Measurements from ENCODE around the gene GPHN. TPM values are rescaled to one million over a fixed set of nuclear protein-coding genes. Genes with fewer than 3 reads are reported as not detected.

GPHN gene
- total and polyA plus RNA-seq, 2 of the 8 experiments (the other 6 are each of a cell fraction or from before 2014, with no cell fraction given), result 6.0 to 16.0 TPM

DNA sequence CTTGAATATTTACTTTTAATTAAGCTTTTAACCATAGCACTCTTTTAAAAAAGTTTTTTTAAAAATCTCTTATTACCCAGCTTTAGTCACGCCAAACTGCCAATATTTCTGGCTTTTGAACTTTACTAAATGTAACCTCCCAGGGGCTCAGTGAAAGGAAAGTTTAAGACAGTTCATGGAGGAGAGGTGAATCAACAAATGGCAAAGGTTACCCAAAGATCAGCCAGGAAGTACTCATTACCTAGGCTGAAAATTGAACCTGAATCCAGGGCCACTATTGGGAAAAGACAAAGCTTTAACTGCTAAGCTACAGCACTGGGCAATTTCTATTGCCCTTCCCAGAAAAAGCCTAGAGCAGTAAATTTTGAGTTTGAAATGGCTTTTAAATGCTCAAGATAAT lies 282.2 kb downstream of the GPHN start:
- H2BK12ac ChIP-seq (ENCODE audit: low read depth, low read length), result no peak overlapping the region
- H3K4me1 ChIP-seq (replicated peaks in 1 of 4; ENCODE audit: control insufficient read depth in 3 of 4, insufficient read depth in 4 of 4, low read length in 3 of 4), result no peaks in the 10 kb centered on the region
- H4K20me1 ChIP-seq (replicated peaks in 1 of 2; ENCODE audit: control insufficient read depth in 1 of 2, insufficient read depth in 2 of 2, low read length in 2 of 2), result no peaks in the 10 kb centered on the region
- H4K91ac ChIP-seq (replicated peaks; ENCODE audit: insufficient read length, low read length), result no peak overlapping the region
- no peaks in the 10 kb centered on the region for H3K27me3 ChIP-seq (replicated peaks in 1 of 4; ENCODE audit: control insufficient read depth in 3 of 4, extremely low read depth in 1 of 4, insufficient read depth in 3 of 4, low read length in 3 of 4)
- no peak overlapping the region for H3K4ac ChIP-seq (replicated peaks; ENCODE audit: insufficient read length, low read depth, low read length)
- H4K5ac ChIP-seq (ENCODE audit: insufficient read length, low read depth, low read length), result no peak overlapping the region
- no peaks in the 10 kb centered on the region for H3K23me2 ChIP-seq (ENCODE audit: low read depth, low read length)
- H3K23ac ChIP-seq (ENCODE audit: insufficient read length), result no peak overlapping the region
- no peak overlapping the region for H2BK5ac ChIP-seq (ENCODE audit: low read depth, low read length)
- no peak overlapping the region for H2BK120ac ChIP-seq (replicated peaks; ENCODE audit: low read depth, low read length)
- H2AFZ ChIP-seq (ENCODE audit: low read length), result no peak overlapping the region
- no peak overlapping the region for H4K8ac ChIP-seq (ENCODE audit: extremely low read depth, insufficient read depth, low read length)
- H3K79me2 ChIP-seq (ENCODE audit: control insufficient read depth in 1 of 2, insufficient read depth in 2 of 2, low read length in 2 of 2), result no peaks in the 10 kb centered on the region
- H3K79me1 ChIP-seq (ENCODE audit: low read depth, low read length), result no peaks in the 10 kb centered on the region
- no peak overlapping the region for H2BK15ac ChIP-seq (ENCODE audit: low read length)
- H2AK5ac ChIP-seq (ENCODE audit: low read depth, low read length), result no peak overlapping the region
- DNase-seq (ENCODE audit: low read depth in 1 of 2, low spot score in 2 of 2), result no peak
- H2BK20ac ChIP-seq (ENCODE audit: low read length), result no peak overlapping the region
- no peak overlapping the region for H3K14ac ChIP-seq (ENCODE audit: insufficient read length)
- H3K4me2 ChIP-seq (ENCODE audit: insufficient read depth in 1 of 2, low read depth in 2 of 2, low read length in 2 of 2), result no peak overlapping the region
- no peak overlapping the region for H3K9ac ChIP-seq (replicated peaks in 1 of 4; ENCODE audit: extremely low read depth in 1 of 4, low read depth in 3 of 4, low read length in 3 of 4)
- POLR2A ChIA-PET (ENCODE audit: partially characterized antibody), result no interaction called here
- no peaks in the 10 kb centered on the region for H3K36me3 ChIP-seq (ENCODE audit: control insufficient read depth in 2 of 4, insufficient read depth in 4 of 4, low read length in 3 of 4)
- H3K27ac ChIP-seq (ENCODE audit: low read depth, low read length), result no peak overlapping the region
- peaks cover 14 to 17% of the 10 kb centered on the region in 2 experiments; a peak in 3 of 4 replicates for H3K9me3 ChIP-seq (ENCODE audit: insufficient read depth in 2 of 2, low read depth in 1 of 2, low read length in 1 of 2)
- WGBS, 2 experiments (ENCODE audit: extremely low coverage in 1 of 2, insufficient coverage in 1 of 2, insufficient read length in 1 of 2, insufficient replicate concordance in 2 of 2, low coverage in 1 of 2, low lambda C conversion rate in 2 of 2, missing lambda C conversion rate in 1 of 2), result 100% methylated on average over 1 of the region's 1 CpG; no CpG with 5 or more reads in 1 of the 2 experiments
- FAIRE-seq, result no peak
- no peak overlapping the region for H3K4me3 ChIP-seq (ENCODE audit: extremely low read depth in 1 of 4, insufficient read depth in 2 of 4, low read depth in 3 of 4, low read length in 4 of 4)
- no peak overlapping the region for H3K56ac ChIP-seq (replicated peaks; ENCODE audit: insufficient read length, low read depth, low read length)
- no peak overlapping the region for H3K18ac ChIP-seq (ENCODE audit: extremely low read depth, low read length)
- CTCF ChIA-PET (ENCODE audit: partially characterized antibody), result no interaction called here
- TF ChIP-seq SP2 (IDR thresholded peaks at IDR 0.05; ENCODE audit: low read length) (no peak), ZNF274 (IDR thresholded peaks at IDR 0.05; ENCODE audit: borderline replicate concordance, extremely low read depth, low read length) (no peak), BACH1 (IDR thresholded peaks at IDR 0.05; ENCODE audit: low read length) (no peak), PHF8 (conservative IDR thresholded peaks at IDR 0.05; ENCODE audit: low read depth, low read length) (no peak), GABPA (IDR thresholded peaks at IDR 0.05; ENCODE audit: borderline replicate concordance, insufficient read depth, low read length) (no peak), EP300 (IDR thresholded peaks at IDR 0.05; ENCODE audit: borderline replicate concordance in 1 of 2, low read depth in 2 of 2, low read length in 2 of 2) (no peak), NANOG (IDR thresholded peaks at IDR 0.05; ENCODE audit: insufficient read depth, low read depth, low read length, poor library complexity, severe bottlenecking) (no peak), POLR2AphosphoS5 (IDR thresholded peaks at IDR 0.05; ENCODE audit: low read depth, low read length) (no peak), CBX5 (IDR thresholded peaks at IDR 0.05; ENCODE audit: low read depth, low read length) (no peak), KDM4A (IDR thresholded peaks at IDR 0.05; ENCODE audit: low read depth, low read length, severe bottlenecking) (no peak), BCL11A (IDR thresholded peaks at IDR 0.05; ENCODE audit: low read depth in 2 of 2, low read length in 2 of 2) (no peak), TAF7 (optimal IDR thresholded peaks at IDR 0.05; ENCODE audit: borderline replicate concordance, low read depth, low read length) (no peak), RBBP5 (IDR thresholded peaks at IDR 0.05; ENCODE audit: borderline replicate concordance, low read depth, low read length) (no peak)
- TF ChIP-seq, protein P1, sequence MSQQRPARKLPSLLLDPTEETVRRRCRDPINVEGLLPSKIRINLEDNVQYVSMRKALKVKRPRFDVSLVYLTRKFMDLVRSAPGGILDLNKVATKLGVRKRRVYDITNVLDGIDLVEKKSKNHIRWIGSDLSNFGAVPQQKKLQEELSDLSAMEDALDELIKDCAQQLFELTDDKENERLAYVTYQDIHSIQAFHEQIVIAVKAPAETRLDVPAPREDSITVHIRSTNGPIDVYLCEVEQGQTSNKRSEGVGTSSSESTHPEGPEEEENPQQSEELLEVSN (IDR thresholded peaks at IDR 0.05), result no peak

All from H1 (cell line).